ENCODE measurements around the gene CUX1.

GRCh38 chr7:101885597-101885955, 68.2 kb downstream of the CUX1 start:
- TF ChIP-seq CTCF (IDR thresholded peaks at IDR 0.05): no peak
- TF ChIP-seq ATF3 (CRISPR knock-in tag; conservative IDR thresholded peaks at IDR 0.05): no peak
- TF ChIP-seq FOXJ3 (CRISPR knock-in tag; IDR thresholded peaks at IDR 0.05; ENCODE audit: borderline replicate concordance): no peak
- TF ChIP-seq NR1H2 (CRISPR knock-in tag; IDR thresholded peaks at IDR 0.05): no peak
- TF ChIP-seq ZBTB21 (CRISPR knock-in tag; IDR thresholded peaks at IDR 0.05; ENCODE audit: borderline replicate concordance): no peak
- no peak for TF ChIP-seq TCF7 (CRISPR knock-in tag; IDR thresholded peaks at IDR 0.05; ENCODE audit: low read depth)
- no peak for TF ChIP-seq GRHL2 (CRISPR knock-in tag; IDR thresholded peaks at IDR 0.05; ENCODE audit: insufficient replicate concordance, severe bottlenecking)
- TF ChIP-seq ETV6 (CRISPR knock-in tag; IDR thresholded peaks at IDR 0.05): no peak
